ENCODE data around the gene DNAI4. TPM values are rescaled to one million over a fixed set of nuclear protein-coding genes. Genes with fewer than 3 reads are reported as not detected.

Gene DNAI4
- total and polyA plus RNA-seq, 12 donors, result 0.44 to 24.5 (median 13.5) TPM

GRCh38 chr1:66852870-66853269, 71.8 kb downstream of the DNAI4 start:
- no peak for DNase-seq
- H3K36me3 ChIP-seq, result no peaks in the 10 kb centered on the region
- peaks cover 0 to 5% (median 0%) of the 10 kb centered on the region in 11 donors for H3K9me3 ChIP-seq
- no peak for ATAC-seq
- H3K27me3 ChIP-seq, result no peaks in the 10 kb centered on the region
- intact Hi-C loops (cut with DNase I), result no loop called here
- no peak overlapping the region for H3K4me3 ChIP-seq
- WGBS, 2 donors, result 90 to 93% methylated on average over 2 of the region's 2 CpGs
- H3K27ac ChIP-seq, result no peak overlapping the region
- TF ChIP-seq CTCF (IDR thresholded peaks at IDR 0.05), result no peak
- peaks cover 0 to 6% (median 0%) of the 10 kb centered on the region in 9 donors for H3K4me1 ChIP-seq

- TF ChIP-seq CTCF (IDR thresholded peaks at IDR 0.05), result no peak
- H3K36me3 ChIP-seq, result no peaks in the 10 kb centered on the region
- intact Hi-C loops (cut with DNase I), result no loop called here
- DNase-seq (no peak), ATAC-seq (no peak)
- 98 to 100% methylated on average over 1 of the region's 1 CpG for WGBS, 2 donors
- H3K27ac ChIP-seq, result no peak overlapping the region
- peaks cover 0 to 5% (median 0%) of the 10 kb centered on the region in 11 donors for H3K9me3 ChIP-seq
- H3K27me3 ChIP-seq, result no peaks in the 10 kb centered on the region
- H3K4me3 ChIP-seq, result no peak overlapping the region
- peaks cover 0 to 6% (median 0%) of the 10 kb centered on the region in 9 donors for H3K4me1 ChIP-seq
These were observed 73.7 kb downstream of the DNAI4 start for GRCh38 chr1:66850989-66851388.

GRCh38 chr1:66848193-66848592, 76.5 kb downstream of the DNAI4 start:
- ATAC-seq (peak in 4 of 8 donors; percentile 38 to 65 (median 56)), DNase-seq (no peak)
- 58 to 59% methylated on average over 2 of the region's 2 CpGs for WGBS, 2 donors
- Histone ChIP-seq H3K4me3 (no peak overlapping the region), H3K27ac (no peak overlapping the region), H3K36me3 (no peaks in the 10 kb centered on the region), H3K9me3 (peaks cover 0 to 5% (median 0%) of the 10 kb centered on the region in 11 donors), H3K4me1 (peaks cover 0 to 6% (median 0%) of the 10 kb centered on the region in 9 donors), H3K27me3 (no peaks in the 10 kb centered on the region)
- intact Hi-C loops (cut with DNase I), result no loop called here
- no peak for TF ChIP-seq CTCF (IDR thresholded peaks at IDR 0.05)

GRCh38 chr1:66840929-66841328, 83.7 kb downstream of the DNAI4 start:
- Histone ChIP-seq H3K27me3 (no peaks in the 10 kb centered on the region), H3K27ac (no peak overlapping the region), H3K4me3 (no peak overlapping the region), H3K9me3 (no peaks in the 10 kb centered on the region), H3K4me1 (no peaks in the 10 kb centered on the region), H3K36me3 (no peaks in the 10 kb centered on the region)
- intact Hi-C loops (cut with DNase I), result no loop called here
- ATAC-seq, result no peak
- DNase-seq, result no peak
- TF ChIP-seq CTCF (IDR thresholded peaks at IDR 0.05), result no peak
